Caco-2 (cell line): ENCODE data around the gene PIK3C3. TPM values are rescaled to one million over a fixed set of nuclear protein-coding genes. Genes with fewer than 3 reads are reported as not detected.

Source experiments
- BruUV-seq: library from RNA; stranded (reverse); fragments of 400-500 nt; replicated peaks from 2 replicates; lab custom pipeline; 2021; lab: Mats Ljungman, UMichigan
- CTCF ChIA-PET: fragments of 300-600 bp; sonication (Branson Sonifier 250); formaldehyde crosslinking; loops from one replicate; lab custom pipeline; 2022; ENCODE audit warnings: antibody characterized with exemption; lab: Charles Lee
- POLR2A ChIA-PET: fragments of 300-600 bp; sonication (Branson Sonifier 250); formaldehyde crosslinking; loops from one replicate; lab custom pipeline; 2022; ENCODE audit warnings: antibody characterized with exemption; lab: Charles Lee
- DNase-seq, 2 experiments: peaks; one replicate each; pipeline versions ENCODE4 v3.0.0 to v3.0.0-alpha.2; 2020 to 2022
- H3K27me3 ChIP-seq: replicated peaks from 2 replicates; pipeline ENCODE4 v1.6.0; 2011; ENCODE audit warnings: low read length; ENCODE audit not compliant: control insufficient read depth, insufficient read depth
- H3K36me3 ChIP-seq: 2 replicates; pipeline ENCODE4 v1.5.1; 2011; ENCODE audit warnings: low read length; ENCODE audit not compliant: control insufficient read depth, insufficient read depth
- H3K4me1 ChIP-seq: fragments of 250-450 bp; sonication (Bioruptor Pico); 2 replicates; pipeline ENCODE4 v1.5.1; 2020; ENCODE audit warnings: mild to moderate bottlenecking
- H3K4me3 ChIP-seq: 2 replicates; pipeline ENCODE4 v1.5.1; 2011; ENCODE audit warnings: low read depth, mild to moderate bottlenecking, control low read depth, low read length
- H3K9me3 ChIP-seq: fragments of 250-450 bp; sonication (Bioruptor Pico); 2 replicates; pipeline ENCODE4 v1.5.1; 2020; ENCODE audit warnings: mild to moderate bottlenecking, moderate library complexity
- H3K27ac Mint-ChIP-seq: one replicate; pipeline ENCODE4 v1.8.0; 2022; ENCODE audit warnings: mixed read lengths; ENCODE audit not compliant: unreplicated experiment
- H3K27me3 Mint-ChIP-seq: one replicate; pipeline ENCODE4 v1.8.0; 2022; ENCODE audit warnings: mixed read lengths; ENCODE audit not compliant: insufficient read depth, unreplicated experiment
- H3K36me3 Mint-ChIP-seq: one replicate; pipeline ENCODE4 v1.8.0; 2022; ENCODE audit warnings: mild to moderate bottlenecking, mixed read lengths; ENCODE audit not compliant: insufficient read depth, unreplicated experiment
- H3K4me1 Mint-ChIP-seq: one replicate; pipeline ENCODE4 v1.8.0; 2022; ENCODE audit warnings: low read depth, mixed read lengths; ENCODE audit not compliant: unreplicated experiment
- H3K4me3 Mint-ChIP-seq: one replicate; pipeline ENCODE4 v1.8.0; 2022; ENCODE audit warnings: mild to moderate bottlenecking, moderate library complexity, mixed read lengths; ENCODE audit not compliant: unreplicated experiment
- H3K9me3 Mint-ChIP-seq: one replicate; pipeline ENCODE4 v1.8.0; 2022; ENCODE audit warnings: mixed read lengths; ENCODE audit not compliant: unreplicated experiment
- CTCF ChIP-seq, 2 experiments: fragments of 200-600 bp in 1 of 2; IDR thresholded peaks; 1 replicate in 1 of 2; 2 replicates in 1 of 2; pipeline versions ENCODE4 v1.5.1 to v1.8.0; 2011 to 2022; ENCODE audit warnings: antibody characterized with exemption in 1 of 2, control low read depth in 1 of 2, inconsistent platforms in 1 of 2, low read depth in 1 of 2, low read length in 1 of 2, mild to moderate bottlenecking in 1 of 2, moderate library complexity in 1 of 2; ENCODE audit not compliant: insufficient read depth in 1 of 2, severe bottlenecking in 1 of 2, unreplicated experiment in 1 of 2
- intact Hi-C: fragments of 100-400 bp; cut with micrococcal nuclease; formaldehyde crosslinking; loops from one replicate; pipeline ENCODE4 v1.10.0; 2022; ENCODE audit not compliant: unreplicated experiment
- total RNA-seq: library from RNA; stranded (reverse); gene quantifications from 2 replicates; pipeline ENCODE4 v1.2.3, GENCODE V29; 2022

Gene PIK3C3
- total RNA-seq, 1 experiment from 2014 or later: 19.7 TPM

GRCh38 chr18:42069036-42069435, 114.0 kb downstream of the PIK3C3 start:
- DNase-seq: no peak
- ChIA-PET POLR2A (no interaction called here), CTCF (no interaction called here)
- intact Hi-C loops: no loop called here
- no peaks in the 10 kb centered on the region for H3K9me3 ChIP-seq
- H3K4me3 Mint-ChIP-seq: no peak overlapping the region
- no peaks in the 10 kb centered on the region for H3K9me3 Mint-ChIP-seq
- no peaks in the 10 kb centered on the region for H3K4me1 ChIP-seq
- H3K27ac Mint-ChIP-seq: no peak overlapping the region
- no peaks in the 10 kb centered on the region for H3K27me3 Mint-ChIP-seq
- peaks cover 6% of the 10 kb centered on the region for H3K36me3 Mint-ChIP-seq
- no peaks in the 10 kb centered on the region for H3K27me3 ChIP-seq
- H3K36me3 ChIP-seq: no peaks in the 10 kb centered on the region
- BruUV-seq: no TSS peak
- no peak for TF ChIP-seq CTCF (IDR thresholded peaks at IDR 0.05; ENCODE audit: insufficient read depth in 1 of 2, low read depth in 1 of 2, low read length in 1 of 2, severe bottlenecking in 1 of 2, unreplicated experiment in 1 of 2)
- no peak overlapping the region for H3K4me3 ChIP-seq
- no peaks in the 10 kb centered on the region for H3K4me1 Mint-ChIP-seq

GRCh38 chr18:42072407-42072806, 117.4 kb downstream of the PIK3C3 start:
- intact Hi-C loops: no loop called here
- Mint-ChIP-seq H3K27ac (no peak overlapping the region), H3K9me3 (no peaks in the 10 kb centered on the region), H3K36me3 (no peaks in the 10 kb centered on the region), H3K4me1 (no peaks in the 10 kb centered on the region), H3K27me3 (no peaks in the 10 kb centered on the region), H3K4me3 (no peak overlapping the region)
- BruUV-seq: no TSS peak
- Histone ChIP-seq H3K27me3 (no peaks in the 10 kb centered on the region), H3K9me3 (no peaks in the 10 kb centered on the region), H3K36me3 (no peaks in the 10 kb centered on the region), H3K4me3 (no peak overlapping the region), H3K4me1 (no peaks in the 10 kb centered on the region)
- no peak for DNase-seq
- ChIA-PET CTCF (interaction anchor here (1.2 kb wide), 1 partner anchor 42 kb away, joined by 3 read pairs; no protein-coding TSS in a partner anchor), POLR2A (no interaction called here)
- TF ChIP-seq CTCF (IDR thresholded peaks at IDR 0.05; ENCODE audit: insufficient read depth in 1 of 2, low read depth in 1 of 2, low read length in 1 of 2, severe bottlenecking in 1 of 2, unreplicated experiment in 1 of 2): no peak

- DNase-seq: no peak
- Histone ChIP-seq H3K27me3 (no peaks in the 10 kb centered on the region), H3K4me3 (no peak overlapping the region), H3K4me1 (no peaks in the 10 kb centered on the region), H3K9me3 (no peaks in the 10 kb centered on the region), H3K36me3 (no peaks in the 10 kb centered on the region)
- POLR2A ChIA-PET: no interaction called here
- H3K4me1 Mint-ChIP-seq: no peaks in the 10 kb centered on the region
- no peak overlapping the region for H3K4me3 Mint-ChIP-seq
- H3K27me3 Mint-ChIP-seq: no peaks in the 10 kb centered on the region
- no peak overlapping the region for H3K27ac Mint-ChIP-seq
- BruUV-seq: no TSS peak
- no peaks in the 10 kb centered on the region for H3K36me3 Mint-ChIP-seq
- H3K9me3 Mint-ChIP-seq: no peaks in the 10 kb centered on the region
- intact Hi-C loops: no loop called here
- CTCF ChIA-PET: no interaction called here
- TF ChIP-seq CTCF (IDR thresholded peaks at IDR 0.05; ENCODE audit: insufficient read depth in 1 of 2, low read depth in 1 of 2, low read length in 1 of 2, severe bottlenecking in 1 of 2, unreplicated experiment in 1 of 2): no peak
These were observed 119.7 kb downstream of the PIK3C3 start for GRCh38 chr18:42074704-42075103.
